ENCODE measurements around the gene CADPS. TPM values are rescaled to one million over a fixed set of nuclear protein-coding genes. Genes with fewer than 3 reads are reported as not detected.

CADPS gene
- total RNA-seq, 1 experiment from 2014 or later = not detected

- intact Hi-C loops (cut with micrococcal nuclease; ENCODE audit: unreplicated experiment) = no loop called here
- no peak overlapping the region for H3K4me3 ChIP-seq (ENCODE audit: low read depth, low read length, poor library complexity, severe bottlenecking)
- H3K36me3 ChIP-seq (ENCODE audit: insufficient read depth, low read length, poor library complexity, severe bottlenecking) = no peaks in the 10 kb centered on the region
- H3K27me3 ChIP-seq (replicated peaks; ENCODE audit: insufficient read depth, low read depth, low read length, poor library complexity) = peaks cover 7% of the 10 kb centered on the region
- TF ChIP-seq CTCF (conservative IDR thresholded peaks at IDR 0.05; ENCODE audit: low read depth, low read length) (no peak), EZH2 (IDR thresholded peaks at IDR 0.05; ENCODE audit: borderline replicate concordance, low read depth, low read length, poor library complexity, severe bottlenecking) (no peak)
- no TSS peak for BruUV-seq (replicated peaks)
- H3K4me1 ChIP-seq (ENCODE audit: insufficient read depth, low read length, poor library complexity, severe bottlenecking) = no peaks in the 10 kb centered on the region
- ChIA-PET CTCF (no interaction called here), POLR2A (ENCODE audit: low non-redundant PET) (no interaction called here)
- no peak for DNase-seq (ENCODE audit: low spot score)
- no peak overlapping the region for H3K27ac ChIP-seq (ENCODE audit: low read depth, low read length, poor library complexity, severe bottlenecking)
- no peaks in the 10 kb centered on the region for H3K9me3 ChIP-seq (ENCODE audit: low read depth, low read length, poor library complexity, severe bottlenecking)
Observed at GRCh38 chr3:62678841-62679240, 196.4 kb downstream of the CADPS start.

GRCh38 chr3:62677926-62678325, 197.3 kb downstream of the CADPS start:
- no TSS peak for BruUV-seq (replicated peaks)
- TF ChIP-seq CTCF (conservative IDR thresholded peaks at IDR 0.05; ENCODE audit: low read depth, low read length) (no peak), EZH2 (IDR thresholded peaks at IDR 0.05; ENCODE audit: borderline replicate concordance, low read depth, low read length, poor library complexity, severe bottlenecking) (no peak)
- Histone ChIP-seq H3K4me1 (ENCODE audit: insufficient read depth, low read length, poor library complexity, severe bottlenecking) (no peaks in the 10 kb centered on the region), H3K27me3 (replicated peaks; ENCODE audit: insufficient read depth, low read depth, low read length, poor library complexity) (peaks cover 7% of the 10 kb centered on the region), H3K4me3 (ENCODE audit: low read depth, low read length, poor library complexity, severe bottlenecking) (no peak overlapping the region), H3K36me3 (ENCODE audit: insufficient read depth, low read length, poor library complexity, severe bottlenecking) (no peaks in the 10 kb centered on the region), H3K9me3 (ENCODE audit: low read depth, low read length, poor library complexity, severe bottlenecking) (no peaks in the 10 kb centered on the region), H3K27ac (ENCODE audit: low read depth, low read length, poor library complexity, severe bottlenecking) (no peak overlapping the region)
- DNase-seq (ENCODE audit: low spot score) = no peak
- CTCF ChIA-PET = no interaction called here
- POLR2A ChIA-PET (ENCODE audit: low non-redundant PET) = no interaction called here
- intact Hi-C loops (cut with micrococcal nuclease; ENCODE audit: unreplicated experiment) = no loop called here

- Histone ChIP-seq H3K4me1 (ENCODE audit: insufficient read depth, low read length, poor library complexity, severe bottlenecking) (no peaks in the 10 kb centered on the region), H3K27ac (ENCODE audit: low read depth, low read length, poor library complexity, severe bottlenecking) (no peak overlapping the region), H3K4me3 (ENCODE audit: low read depth, low read length, poor library complexity, severe bottlenecking) (no peak overlapping the region), H3K9me3 (ENCODE audit: low read depth, low read length, poor library complexity, severe bottlenecking) (no peaks in the 10 kb centered on the region), H3K36me3 (ENCODE audit: insufficient read depth, low read length, poor library complexity, severe bottlenecking) (no peaks in the 10 kb centered on the region), H3K27me3 (replicated peaks; ENCODE audit: insufficient read depth, low read depth, low read length, poor library complexity) (peaks cover 7% of the 10 kb centered on the region)
- no peak for DNase-seq (ENCODE audit: low spot score)
- POLR2A ChIA-PET (ENCODE audit: low non-redundant PET) = no interaction called here
- TF ChIP-seq CTCF (conservative IDR thresholded peaks at IDR 0.05; ENCODE audit: low read depth, low read length) = no peak
- TF ChIP-seq EZH2 (IDR thresholded peaks at IDR 0.05; ENCODE audit: borderline replicate concordance, low read depth, low read length, poor library complexity, severe bottlenecking) = no peak
- CTCF ChIA-PET = no interaction called here
- intact Hi-C loops (cut with micrococcal nuclease; ENCODE audit: unreplicated experiment) = no loop called here
- no TSS peak for BruUV-seq (replicated peaks)
Observed at GRCh38 chr3:62676689-62677271, 198.4 kb downstream of the CADPS start.

Data from A673 (cell line).